Transverse colon (tissue), 4 donors: ENCODE measurements around the gene SLC16A1.

Experiments
- POLR2A ChIP-seq: fragments of 450-650 bp; IDR thresholded peaks from one replicate; pipeline ENCODE4 v1.6.1; 2016; ENCODE audit warnings: antibody characterized with exemption, mild to moderate bottlenecking, moderate library complexity
- POLR2AphosphoS5 ChIP-seq, 3 donors: sonication (generic); formaldehyde crosslinking; IDR thresholded peaks; one replicate each; pipeline ENCODE4 v1.6.1; 2016; ENCODE audit warnings: antibody characterized with exemption in 3 of 3
- TF ChIP-seq, protein P1 (sequence below), 5 experiments: fragments of 200-600 bp in 3 of 5; fragments of 450-650 bp in 2 of 5; sonication (generic) in 3 of 5; IDR thresholded peaks; 1 replicate in 2 of 5; 2 replicates in 3 of 5; pipeline ENCODE4 v1.5.1; 2016 to 2017; ENCODE audit warnings: antibody characterized with exemption in 5 of 5, inconsistent platforms in 3 of 5, mild to moderate bottlenecking in 2 of 5, moderate library complexity in 1 of 5

DNA sequence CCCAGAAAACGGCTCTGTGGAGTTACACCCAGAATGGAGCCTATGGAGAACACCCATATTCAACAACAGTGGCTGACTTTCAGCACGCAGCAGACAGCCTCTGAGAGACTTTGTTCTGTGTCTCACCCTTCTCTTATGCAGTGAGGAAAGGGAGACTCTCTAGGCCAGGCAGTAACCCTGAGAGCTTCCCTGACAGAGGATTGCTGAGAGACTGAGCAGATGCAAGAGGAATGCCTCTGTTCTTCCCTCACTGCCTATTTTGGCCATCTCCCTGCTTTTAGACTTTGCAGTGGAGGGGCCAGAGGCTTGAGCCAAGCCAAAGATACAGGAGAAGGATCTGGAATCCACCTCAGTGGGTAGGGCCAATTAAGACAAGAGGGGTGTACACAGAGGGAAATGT, 41.8 kb upstream of the SLC16A1 start:
- TF ChIP-seq POLR2A (no peak), POLR2AphosphoS5 (IDR thresholded peaks at IDR 0.05) (peak; percentile 32 to 81 (median 32))
- TF ChIP-seq, protein P1, sequence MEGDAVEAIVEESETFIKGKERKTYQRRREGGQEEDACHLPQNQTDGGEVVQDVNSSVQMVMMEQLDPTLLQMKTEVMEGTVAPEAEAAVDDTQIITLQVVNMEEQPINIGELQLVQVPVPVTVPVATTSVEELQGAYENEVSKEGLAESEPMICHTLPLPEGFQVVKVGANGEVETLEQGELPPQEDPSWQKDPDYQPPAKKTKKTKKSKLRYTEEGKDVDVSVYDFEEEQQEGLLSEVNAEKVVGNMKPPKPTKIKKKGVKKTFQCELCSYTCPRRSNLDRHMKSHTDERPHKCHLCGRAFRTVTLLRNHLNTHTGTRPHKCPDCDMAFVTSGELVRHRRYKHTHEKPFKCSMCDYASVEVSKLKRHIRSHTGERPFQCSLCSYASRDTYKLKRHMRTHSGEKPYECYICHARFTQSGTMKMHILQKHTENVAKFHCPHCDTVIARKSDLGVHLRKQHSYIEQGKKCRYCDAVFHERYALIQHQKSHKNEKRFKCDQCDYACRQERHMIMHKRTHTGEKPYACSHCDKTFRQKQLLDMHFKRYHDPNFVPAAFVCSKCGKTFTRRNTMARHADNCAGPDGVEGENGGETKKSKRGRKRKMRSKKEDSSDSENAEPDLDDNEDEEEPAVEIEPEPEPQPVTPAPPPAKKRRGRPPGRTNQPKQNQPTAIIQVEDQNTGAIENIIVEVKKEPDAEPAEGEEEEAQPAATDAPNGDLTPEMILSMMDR (IDR thresholded peaks at IDR 0.05), result no peak
